CD14-positive monocyte (primary cell): ENCODE measurements around the gene SERINC3. TPM values are rescaled to one million over a fixed set of nuclear protein-coding genes. Genes with fewer than 3 reads are reported as not detected.
"Not testable (repeated sequence)": the region's sequence is repeated elsewhere in the genome, so short reads cannot be mapped to it uniquely, and the experiment has no call there.

ENCODE experiments used
- DNase-seq, 3 donors: peaks; one replicate each; pipeline ENCODE4 v3.0.0-alpha.2; 2011 to 2022
- H2AFZ ChIP-seq: 2 replicates; pipeline ENCODE4 v1.6.0; 2012; ENCODE audit warnings: mild to moderate bottlenecking, low read depth, low read length, inconsistent platforms; ENCODE audit not compliant: insufficient read depth, poor library complexity, severe bottlenecking
- H3K27ac ChIP-seq, 2 donors: 1 replicate in 1 of 2; 2 replicates in 1 of 2; pipeline ENCODE4 v1.5.1; 2012 to 2013; ENCODE audit warnings: low read length in 2 of 2, control low read depth in 1 of 2, inconsistent platforms in 1 of 2, low read depth in 1 of 2, mild to moderate bottlenecking in 1 of 2
- H3K27me3 ChIP-seq, 2 donors: one replicate each; pipeline versions ENCODE4 v1.6.0 to v1.6.1; 2011 to 2013; ENCODE audit warnings: low read length in 2 of 2; ENCODE audit not compliant: control insufficient read depth in 2 of 2, insufficient read depth in 2 of 2
- H3K36me3 ChIP-seq, 2 donors: replicated peaks in 1 of 2; 1 replicate in 1 of 2; 2 replicates in 1 of 2; pipeline versions ENCODE4 v1.5.1 to v1.6.1; 2012 to 2013; ENCODE audit warnings: low read length in 2 of 2, control low read depth in 1 of 2, inconsistent platforms in 1 of 2, mild to moderate bottlenecking in 1 of 2; ENCODE audit not compliant: insufficient read depth in 2 of 2, control insufficient read depth in 1 of 2
- H3K4me1 ChIP-seq, 2 donors: 1 replicate in 1 of 2; 2 replicates in 1 of 2; pipeline versions ENCODE4 v1.5.1 to v1.6.1; 2012 to 2013; ENCODE audit warnings: low read length in 2 of 2, control low read depth in 1 of 2, inconsistent platforms in 1 of 2, mild to moderate bottlenecking in 1 of 2, moderate library complexity in 1 of 2; ENCODE audit not compliant: insufficient read depth in 2 of 2, control insufficient read depth in 1 of 2
- H3K4me2 ChIP-seq: replicated peaks from 2 replicates; pipeline ENCODE3; 2012; ENCODE audit warnings: low read length, moderate library complexity, mild to moderate bottlenecking; ENCODE audit not compliant: poor library complexity, severe bottlenecking; ENCODE audit errors: extremely low read depth
- H3K4me3 ChIP-seq, 3 experiments: fragments of 200-600 bp in 1 of 3; sonication (generic) in 1 of 3; replicated peaks in 1 of 3; 1 replicate in 2 of 3; 2 replicates in 1 of 3; pipeline ENCODE4 v1.5.1; 2011 to 2013; ENCODE audit warnings: low read length in 3 of 3, mild to moderate bottlenecking in 3 of 3, control low read depth in 2 of 3, low read depth in 2 of 3, inconsistent platforms in 1 of 3, moderate library complexity in 1 of 3
- H3K79me2 ChIP-seq: 2 replicates; pipeline ENCODE4 v1.6.0; 2012; ENCODE audit warnings: mild to moderate bottlenecking, control low read depth, inconsistent platforms, low read length, moderate library complexity; ENCODE audit not compliant: insufficient read depth
- H3K9ac ChIP-seq: 2 replicates; pipeline ENCODE4 v1.6.0; 2017; ENCODE audit warnings: low read length, mild to moderate bottlenecking; ENCODE audit not compliant: insufficient read depth, poor library complexity, severe bottlenecking
- H3K9me3 ChIP-seq, 2 donors: replicated peaks in 1 of 2; 1 replicate in 1 of 2; 2 replicates in 1 of 2; pipeline versions ENCODE4 v1.5.1 to v1.6.1; 2012 to 2013; ENCODE audit warnings: low read length in 2 of 2, control low read depth in 1 of 2; ENCODE audit not compliant: control insufficient read depth in 1 of 2, insufficient read depth in 1 of 2
- H4K20me1 ChIP-seq: 2 replicates; pipeline ENCODE4 v1.6.0; 2012; ENCODE audit warnings: mild to moderate bottlenecking, low read length, control low read depth, moderate library complexity; ENCODE audit not compliant: insufficient read depth
- H3K27ac Mint-ChIP-seq, 7 donors: one replicate each; pipeline ENCODE4 v1.8.0; 2020; ENCODE audit warnings: mild to moderate bottlenecking in 7 of 7, mixed read lengths in 7 of 7, moderate library complexity in 6 of 7, inconsistent platforms in 2 of 7
- H3K27me3 Mint-ChIP-seq, 3 donors: one replicate each; pipeline ENCODE4 v1.8.0; 2021 to 2022; ENCODE audit warnings: low read depth in 3 of 3, mild to moderate bottlenecking in 3 of 3, mixed read lengths in 3 of 3, moderate library complexity in 3 of 3, inconsistent platforms in 1 of 3
- H3K36me3 Mint-ChIP-seq, 2 donors: one replicate each; pipeline ENCODE4 v1.8.0; 2020; ENCODE audit warnings: mixed read lengths in 2 of 2, inconsistent platforms in 1 of 2, mild to moderate bottlenecking in 1 of 2
- H3K4me1 Mint-ChIP-seq: one replicate; pipeline ENCODE4 v1.8.0; 2020; ENCODE audit warnings: mild to moderate bottlenecking, mixed read lengths
- H3K4me3 Mint-ChIP-seq, 2 donors: one replicate each; pipeline ENCODE4 v1.8.0; 2020; ENCODE audit warnings: mild to moderate bottlenecking in 2 of 2, mixed read lengths in 2 of 2, moderate library complexity in 1 of 2
- H3K9me3 Mint-ChIP-seq, 7 donors: one replicate each; pipeline ENCODE4 v1.8.0; 2020 to 2022; ENCODE audit warnings: mixed read lengths in 7 of 7, mild to moderate bottlenecking in 6 of 7, moderate library complexity in 6 of 7, inconsistent platforms in 2 of 7
- WGBS: methylation state at CpG from one replicate; pipeline ENCODE4 v1.1.5; 2013; ENCODE audit warnings: missing lambda C conversion rate; ENCODE audit not compliant: insufficient coverage; 5-methylcytosine and 5-hydroxymethylcytosine counted together
- intact Hi-C, 2 donors: fragments of 100-400 bp; cut with micrococcal nuclease; formaldehyde crosslinking; loops; one replicate each; pipeline versions ENCODE4 v1.15.0 to v1.15.1; 2023
- polyA plus RNA-seq, 3 donors: library from polyadenylated mRNA; depleted of rRNA in 1 of 3; unstranded in 2 of 3; stranded (reverse) in 1 of 3; fragments of 300-500 nt in 2 of 3; fragments of >200 nt in 1 of 3; fragmentation: Illumina TruSeq in 2 of 3; gene quantifications; 1 replicate in 2 of 3; 2 replicates in 1 of 3; pipeline ENCODE4 v1.2.3, GENCODE V29; 2012 to 2021
- TF ChIP-seq, protein P1 (sequence below): fragments of 200-600 bp; IDR thresholded peaks from one replicate; pipeline ENCODE4 v1.8.0; 2022; ENCODE audit warnings: antibody characterized with exemption, mild to moderate bottlenecking

Gene SERINC3
- polyA plus RNA-seq, 3 donors, result 49.8 to 194 (median 157) TPM

DNA sequence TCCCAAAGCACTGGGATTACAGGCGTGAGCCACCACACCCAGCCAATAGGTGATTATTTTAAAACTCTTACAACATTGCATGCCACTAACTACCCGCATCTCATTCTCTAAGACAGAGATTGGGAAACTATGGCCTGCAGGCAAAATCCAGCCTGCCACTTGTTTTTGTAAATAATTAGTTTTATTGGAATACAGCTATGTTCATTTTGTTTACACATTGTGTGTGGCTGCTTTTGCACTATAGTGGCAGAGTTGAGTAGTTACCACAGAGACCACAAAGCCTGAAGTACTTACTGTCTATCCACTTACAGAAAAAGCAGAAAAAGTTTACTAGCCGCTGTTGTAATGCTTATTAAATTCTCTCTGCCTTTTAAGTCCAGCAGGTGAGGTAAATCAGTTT is 44.1 kb upstream of the SERINC3 start:
- Mint-ChIP-seq H3K27me3 (peaks cover 0 to 1% (median 0%) of the 10 kb centered on the region in 3 donors), H3K4me3 (no peak overlapping the region), H3K9me3 (no peaks in the 10 kb centered on the region), H3K4me1 (no peaks in the 10 kb centered on the region), H3K36me3 (no peaks in the 10 kb centered on the region), H3K27ac (no peak overlapping the region)
- Histone ChIP-seq H2AFZ (no peak overlapping the region), H3K36me3 (no peaks in the 10 kb centered on the region), H3K27ac (no peak overlapping the region), H3K4me3 (no peak overlapping the region), H3K79me2 (no peaks in the 10 kb centered on the region), H4K20me1 (no peaks in the 10 kb centered on the region), H3K9me3 (no peaks in the 10 kb centered on the region), H3K4me2 (no peak overlapping the region), H3K9ac (no peak overlapping the region), H3K27me3 (no peaks in the 10 kb centered on the region), H3K4me1 (no peaks in the 10 kb centered on the region)
- WGBS, result no CpG with 5 or more reads among the region's 3 CpGs
- TF ChIP-seq, protein P1, sequence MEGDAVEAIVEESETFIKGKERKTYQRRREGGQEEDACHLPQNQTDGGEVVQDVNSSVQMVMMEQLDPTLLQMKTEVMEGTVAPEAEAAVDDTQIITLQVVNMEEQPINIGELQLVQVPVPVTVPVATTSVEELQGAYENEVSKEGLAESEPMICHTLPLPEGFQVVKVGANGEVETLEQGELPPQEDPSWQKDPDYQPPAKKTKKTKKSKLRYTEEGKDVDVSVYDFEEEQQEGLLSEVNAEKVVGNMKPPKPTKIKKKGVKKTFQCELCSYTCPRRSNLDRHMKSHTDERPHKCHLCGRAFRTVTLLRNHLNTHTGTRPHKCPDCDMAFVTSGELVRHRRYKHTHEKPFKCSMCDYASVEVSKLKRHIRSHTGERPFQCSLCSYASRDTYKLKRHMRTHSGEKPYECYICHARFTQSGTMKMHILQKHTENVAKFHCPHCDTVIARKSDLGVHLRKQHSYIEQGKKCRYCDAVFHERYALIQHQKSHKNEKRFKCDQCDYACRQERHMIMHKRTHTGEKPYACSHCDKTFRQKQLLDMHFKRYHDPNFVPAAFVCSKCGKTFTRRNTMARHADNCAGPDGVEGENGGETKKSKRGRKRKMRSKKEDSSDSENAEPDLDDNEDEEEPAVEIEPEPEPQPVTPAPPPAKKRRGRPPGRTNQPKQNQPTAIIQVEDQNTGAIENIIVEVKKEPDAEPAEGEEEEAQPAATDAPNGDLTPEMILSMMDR, result no peak
- intact Hi-C loops, result no loop called here
- DNase-seq, result no peak

DNA sequence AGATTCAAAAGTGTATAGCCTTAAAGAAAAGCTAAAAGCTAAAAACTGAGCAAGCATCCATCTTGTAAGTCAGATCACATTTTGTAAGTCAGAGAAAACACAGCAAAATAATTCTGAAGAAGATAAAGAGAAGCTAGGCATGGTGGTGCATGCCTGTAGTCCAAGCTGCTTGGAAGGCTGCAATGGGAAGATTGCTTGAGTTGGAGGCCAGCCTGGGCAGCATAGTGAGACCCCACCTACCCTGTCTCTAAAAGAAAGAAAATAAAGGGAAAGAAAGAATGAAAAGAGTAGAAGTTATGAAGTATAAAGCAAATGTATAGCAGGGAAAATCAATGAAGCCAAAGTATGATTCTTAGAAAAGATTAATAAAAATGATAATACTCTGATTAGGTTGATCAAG is 40.0 kb upstream of the SERINC3 start:
- no peaks in the 10 kb centered on the region for H3K4me1 Mint-ChIP-seq
- Histone ChIP-seq H3K79me2 (no peaks in the 10 kb centered on the region), H3K4me1 (no peaks in the 10 kb centered on the region), H3K9ac (no peak overlapping the region), H3K4me3 (no peak overlapping the region), H3K9me3 (no peaks in the 10 kb centered on the region), H3K36me3 (no peaks in the 10 kb centered on the region), H3K27me3 (no peaks in the 10 kb centered on the region), H3K4me2 (no peak overlapping the region), H3K27ac (no peak overlapping the region), H2AFZ (no peak overlapping the region), H4K20me1 (no peaks in the 10 kb centered on the region)
- no peaks in the 10 kb centered on the region for H3K9me3 Mint-ChIP-seq
- TF ChIP-seq, protein P1, result no peak
- H3K27ac Mint-ChIP-seq, result peak overlapping the region in 1 of 7 donors; percentile 24
- no peak overlapping the region for H3K4me3 Mint-ChIP-seq
- DNase-seq, result no peak
- H3K36me3 Mint-ChIP-seq, result no peaks in the 10 kb centered on the region
- H3K27me3 Mint-ChIP-seq, result peaks cover 0 to 1% (median 1%) of the 10 kb centered on the region in 3 donors
- intact Hi-C loops, result no loop called here

DNA sequence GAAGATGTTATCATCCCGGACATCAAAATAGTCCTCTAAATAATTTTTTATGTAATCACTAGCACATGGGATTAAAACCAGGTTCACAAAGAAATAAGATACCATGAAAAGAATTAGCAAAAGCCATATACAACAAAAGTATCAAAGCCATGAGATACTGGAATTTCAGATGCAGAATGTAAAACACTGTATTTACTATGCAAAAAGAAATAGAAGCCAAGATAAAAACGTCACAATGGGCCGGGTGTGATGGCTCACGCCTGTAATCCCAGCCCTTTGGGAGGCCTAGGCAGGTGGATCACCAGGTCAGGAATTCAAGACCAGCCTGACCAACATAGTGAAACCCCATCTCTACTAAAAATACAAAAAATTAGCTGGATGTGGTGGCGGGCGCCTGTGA is 38.9 kb upstream of the SERINC3 start:
- H3K4me3 Mint-ChIP-seq, H3K4me2 ChIP-seq, intact Hi-C loops: not testable (repeated sequence)

More for the DNA sequence above, 38.9 kb upstream of the SERINC3 start:
- not testable (repeated sequence) for H3K9me3 Mint-ChIP-seq, H3K36me3 ChIP-seq, H2AFZ ChIP-seq, H4K20me1 ChIP-seq, H3K4me1 Mint-ChIP-seq, H3K27me3 Mint-ChIP-seq, H3K36me3 Mint-ChIP-seq, H3K4me3 ChIP-seq, H3K4me1 ChIP-seq, DNase-seq, H3K9ac ChIP-seq, H3K79me2 ChIP-seq, H3K27me3 ChIP-seq, H3K27ac ChIP-seq, H3K9me3 ChIP-seq, H3K27ac Mint-ChIP-seq
- WGBS, result 100% methylated on average over 2 of the region's 6 CpGs
